ENCODE results near the gene GPT2.
"Not testable (repeated sequence)": the region's sequence is repeated elsewhere in the genome, so short reads cannot be mapped to it uniquely, and the experiment has no call there.

GPT2 gene

DNA sequence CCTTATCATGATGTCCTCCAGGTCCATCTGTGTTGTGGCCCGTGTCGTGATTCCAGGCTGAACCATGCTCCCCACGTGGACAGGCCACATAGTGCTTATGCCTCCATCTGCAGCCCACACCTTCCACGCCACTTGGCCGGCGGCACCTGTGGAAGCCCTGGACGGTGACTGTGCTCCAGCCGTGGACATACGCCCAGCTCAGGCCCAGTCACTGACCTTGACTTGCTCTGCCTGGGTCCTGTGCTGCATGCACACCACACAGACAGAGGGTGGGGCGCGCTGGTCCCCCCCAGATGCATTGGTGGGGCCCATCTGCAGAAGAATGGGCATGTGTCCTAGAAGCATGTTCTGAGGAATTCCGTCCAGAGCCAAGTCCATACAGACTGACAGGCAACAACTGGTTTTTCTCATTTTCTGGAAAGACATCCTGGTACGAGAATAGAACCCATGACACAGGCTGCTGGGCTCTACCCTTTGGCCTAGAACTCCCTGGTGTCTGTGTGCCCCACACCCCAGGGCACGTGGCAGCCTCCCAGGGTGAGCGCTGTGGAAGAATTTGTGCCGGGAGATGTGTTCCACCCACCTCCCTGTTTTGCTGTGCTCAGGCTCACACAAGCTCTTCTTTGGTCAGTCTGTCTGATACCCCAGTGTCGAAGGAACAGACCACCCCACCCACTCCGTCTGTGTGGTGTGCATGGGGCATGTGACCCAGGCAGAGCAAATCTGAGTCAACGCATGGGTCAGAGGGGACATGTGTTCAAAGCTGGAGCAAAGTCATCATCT is 39.5 kb downstream of the GPT2 start:
- DNase-seq = no peak

DNA sequence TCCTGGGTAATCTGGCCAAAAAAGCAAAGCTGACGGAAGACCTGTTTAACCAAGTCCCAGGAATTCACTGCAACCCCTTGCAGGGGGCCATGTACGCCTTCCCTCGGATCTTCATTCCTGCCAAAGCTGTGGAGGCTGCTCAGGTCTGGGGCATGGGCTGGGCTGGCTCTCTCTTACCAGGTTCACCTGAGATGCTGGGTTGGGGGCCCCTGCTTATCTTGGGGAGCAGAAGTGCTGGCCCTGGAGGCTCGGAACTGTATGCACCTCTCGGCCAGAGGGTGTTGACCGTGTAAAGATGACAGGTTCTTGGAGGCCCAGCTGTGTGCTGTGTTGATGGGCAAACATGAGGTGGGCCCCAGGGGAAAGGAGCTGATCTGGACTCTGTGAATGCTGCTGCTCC is 40.2 kb downstream of the GPT2 start:
- DNase-seq = no peak

DNA sequence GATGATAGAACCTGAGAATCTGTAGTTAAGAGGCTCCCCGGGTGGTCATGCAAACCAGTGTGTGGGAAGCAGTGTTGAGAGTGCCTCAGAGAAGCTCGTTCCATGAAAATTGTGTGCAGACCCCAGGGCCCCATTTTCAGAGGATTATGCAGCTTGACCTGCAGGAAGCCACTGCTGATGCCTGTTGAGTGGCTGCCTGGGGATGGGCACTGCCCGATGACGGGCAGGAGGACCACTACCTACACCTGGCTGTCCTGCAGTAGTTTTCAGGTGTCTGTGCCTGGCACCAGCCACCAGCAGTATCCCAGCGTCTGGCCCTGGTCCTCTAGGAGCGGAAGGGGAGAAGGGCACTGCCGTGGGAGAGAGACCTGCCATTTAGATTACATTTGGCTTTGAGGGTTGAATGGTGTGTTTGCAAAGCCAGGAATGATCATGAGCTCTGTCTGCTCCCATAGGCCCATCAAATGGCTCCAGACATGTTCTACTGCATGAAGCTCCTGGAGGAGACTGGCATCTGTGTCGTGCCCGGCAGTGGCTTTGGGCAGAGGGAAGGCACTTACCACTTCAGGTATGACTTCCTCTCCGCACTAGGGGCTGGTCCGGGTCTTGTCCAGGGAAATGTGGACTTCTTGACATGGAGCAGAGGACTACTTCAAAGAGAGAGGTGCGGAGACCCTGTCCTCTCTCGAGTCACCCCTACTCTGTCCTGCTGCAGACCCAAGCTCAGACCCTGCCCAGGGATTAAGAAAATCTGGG is 42.5 kb downstream of the GPT2 start:
- DNase-seq = no peak

DNA sequence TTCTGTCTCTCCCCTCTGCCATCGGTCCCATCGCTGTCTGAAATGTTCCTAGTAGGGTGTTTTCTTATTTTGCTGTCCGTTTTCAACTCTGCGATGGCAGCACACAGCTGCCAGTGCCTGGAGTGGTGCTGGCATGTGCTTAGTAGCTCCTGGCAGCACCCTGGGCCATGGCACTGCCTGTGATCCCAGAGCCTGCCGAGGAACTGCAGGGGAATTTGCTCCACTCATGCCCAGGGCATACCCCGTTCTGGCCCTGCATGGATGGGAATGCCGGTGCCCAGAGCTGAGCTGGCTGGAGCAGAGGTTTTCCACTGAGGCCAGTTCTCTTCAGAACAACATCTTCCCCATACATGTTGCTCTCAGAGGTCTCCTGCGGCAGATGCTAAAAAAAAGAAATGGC is 43.1 kb downstream of the GPT2 start:
- DNase-seq = no peak

DNA sequence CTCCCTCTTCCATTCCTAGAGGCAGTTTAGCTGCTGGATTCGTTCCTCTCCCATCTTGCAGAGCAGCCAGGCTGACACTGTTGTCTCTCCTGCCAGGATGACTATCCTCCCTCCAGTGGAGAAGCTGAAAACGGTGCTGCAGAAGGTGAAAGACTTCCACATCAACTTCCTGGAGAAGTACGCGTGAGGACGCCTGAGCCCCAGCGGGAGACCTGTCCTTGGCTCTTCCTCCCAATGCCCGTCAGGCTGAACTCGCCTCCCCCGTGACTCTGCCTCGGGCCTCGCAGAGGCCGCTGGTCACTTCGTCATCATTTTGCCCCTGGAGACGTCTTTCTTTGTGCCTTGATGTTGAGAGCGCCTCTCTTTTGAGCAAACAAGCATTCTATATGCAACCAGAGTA is 44.6 kb downstream of the GPT2 start:
- DNase-seq = no peak

DNA sequence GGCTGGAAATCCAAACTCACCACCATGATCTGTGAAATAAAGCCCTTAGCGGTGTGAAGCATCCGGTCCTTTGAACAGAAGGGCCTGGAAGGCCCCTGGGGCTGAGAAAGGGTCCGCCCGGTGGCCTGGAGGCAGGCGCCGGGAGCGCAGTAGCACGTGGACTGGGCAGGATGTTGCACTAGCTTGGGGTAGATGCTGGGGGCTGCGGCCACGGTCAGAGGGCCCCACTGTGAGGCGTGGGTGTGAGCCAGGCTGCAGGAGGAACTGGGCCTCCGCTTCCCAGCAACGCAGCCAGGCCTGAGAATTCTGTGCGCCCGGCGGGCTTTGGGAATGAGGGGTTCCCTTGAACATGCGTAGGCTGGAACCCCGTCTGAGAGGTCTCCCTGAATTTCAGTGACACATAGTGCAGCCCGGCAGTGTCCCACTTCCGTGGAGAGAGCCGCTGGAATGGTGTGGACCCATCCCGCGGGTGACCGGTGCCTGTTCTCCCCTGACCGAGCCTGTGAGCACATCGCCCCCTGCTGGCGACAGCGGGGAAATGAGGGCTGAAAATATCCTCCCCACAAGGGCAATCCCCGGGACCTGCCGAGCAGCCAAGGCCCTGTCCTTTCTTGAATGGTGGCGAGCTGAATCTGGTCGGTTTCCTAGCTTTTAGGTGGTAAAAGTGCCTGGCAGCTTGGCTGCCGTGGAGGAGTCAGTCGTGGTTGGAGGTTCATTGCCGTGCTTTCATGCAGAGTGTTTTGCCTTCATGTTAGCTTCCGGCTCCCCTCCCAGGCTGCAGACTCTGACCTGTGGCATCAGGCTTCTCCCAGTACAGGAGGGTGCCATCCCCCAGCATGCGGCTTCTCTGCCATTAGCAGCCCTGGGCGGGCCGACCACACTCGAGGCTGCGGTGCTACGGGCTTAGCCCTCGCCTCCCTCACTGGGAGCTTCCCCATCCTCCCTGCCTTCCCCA is 45.5 kb downstream of the GPT2 start:
- DNase-seq = no peak

DNA sequence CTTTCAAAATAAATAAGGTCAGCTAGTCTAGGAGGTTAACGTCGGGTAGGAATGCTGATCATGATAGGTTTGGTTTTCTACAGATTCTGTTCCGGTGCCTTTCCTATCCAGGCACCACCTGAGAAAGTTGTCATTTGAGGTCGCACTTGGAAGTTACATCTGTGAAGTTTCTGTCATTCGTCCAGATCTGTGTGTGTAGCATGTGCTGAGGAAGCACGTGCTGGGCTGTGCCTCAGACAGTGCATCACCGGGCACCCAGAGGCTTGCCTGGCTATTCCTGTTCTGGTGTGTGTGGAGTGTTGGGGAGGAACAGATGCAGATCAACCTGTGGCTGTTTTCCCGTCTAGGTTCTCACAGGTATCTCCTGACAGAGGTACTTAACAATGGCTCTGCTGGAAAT is 46.7 kb downstream of the GPT2 start:
- DNase-seq = no peak

DNA sequence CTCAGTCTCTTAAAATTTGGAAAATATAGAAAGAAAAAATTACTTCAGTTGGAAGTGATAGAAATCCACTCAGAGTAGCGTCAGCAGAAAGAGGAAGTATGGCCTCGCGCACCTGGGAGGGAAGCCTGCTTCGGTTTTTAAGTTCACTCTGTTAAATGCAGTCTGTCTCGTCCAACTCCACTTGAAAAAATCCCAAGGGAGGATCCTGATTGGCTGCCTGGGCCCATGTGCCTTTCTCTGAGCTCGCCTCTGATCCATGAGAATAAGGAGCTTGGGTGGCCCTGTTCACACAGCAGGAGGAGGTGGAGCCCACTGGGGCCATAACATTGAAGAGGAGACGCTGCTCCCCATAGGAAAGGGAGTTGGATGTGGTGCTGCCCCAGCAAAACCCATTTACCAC is 48.6 kb downstream of the GPT2 start:
- DNase-seq = no peak

DNA sequence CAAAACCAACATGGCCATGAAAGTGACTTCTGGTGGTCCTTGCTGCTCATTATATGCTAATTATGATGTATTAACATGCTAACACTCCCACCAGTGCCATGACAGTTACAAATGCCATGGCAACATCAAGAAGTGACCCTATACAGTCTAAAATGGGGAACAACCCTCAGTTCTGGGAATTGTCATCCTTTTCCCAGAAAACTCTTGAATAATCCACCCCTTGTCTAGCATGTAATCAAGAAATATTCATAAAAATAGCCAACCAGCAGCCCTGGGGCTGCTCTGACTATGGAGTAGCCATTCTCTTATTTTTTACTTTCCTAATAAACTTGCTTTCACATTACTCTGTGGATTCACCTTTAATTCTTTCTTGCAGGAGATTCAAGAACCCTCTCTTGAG is 53.4 kb downstream of the GPT2 start:
- DNase-seq = no peak

DNA sequence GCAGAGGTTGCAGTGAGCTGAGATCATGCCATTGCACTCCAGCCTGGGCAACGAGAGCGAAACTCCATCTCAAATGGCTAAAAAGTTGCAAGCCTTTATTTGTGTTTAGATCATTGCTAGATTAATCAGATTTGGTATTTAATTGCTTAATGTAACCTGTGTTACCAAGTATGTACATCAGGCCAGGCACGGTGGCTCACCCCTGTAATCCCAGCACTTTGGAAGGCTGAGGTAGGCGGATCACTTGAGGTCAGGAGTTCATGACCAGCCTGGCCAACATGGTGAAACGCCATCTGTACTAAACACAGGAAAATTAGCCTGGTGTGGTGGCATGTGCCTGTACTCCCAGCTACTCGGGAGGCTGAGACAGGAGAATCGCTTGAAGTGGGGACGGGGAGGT is 60.6 kb downstream of the GPT2 start:
- DNase-seq = not testable (repeated sequence)

DNA sequence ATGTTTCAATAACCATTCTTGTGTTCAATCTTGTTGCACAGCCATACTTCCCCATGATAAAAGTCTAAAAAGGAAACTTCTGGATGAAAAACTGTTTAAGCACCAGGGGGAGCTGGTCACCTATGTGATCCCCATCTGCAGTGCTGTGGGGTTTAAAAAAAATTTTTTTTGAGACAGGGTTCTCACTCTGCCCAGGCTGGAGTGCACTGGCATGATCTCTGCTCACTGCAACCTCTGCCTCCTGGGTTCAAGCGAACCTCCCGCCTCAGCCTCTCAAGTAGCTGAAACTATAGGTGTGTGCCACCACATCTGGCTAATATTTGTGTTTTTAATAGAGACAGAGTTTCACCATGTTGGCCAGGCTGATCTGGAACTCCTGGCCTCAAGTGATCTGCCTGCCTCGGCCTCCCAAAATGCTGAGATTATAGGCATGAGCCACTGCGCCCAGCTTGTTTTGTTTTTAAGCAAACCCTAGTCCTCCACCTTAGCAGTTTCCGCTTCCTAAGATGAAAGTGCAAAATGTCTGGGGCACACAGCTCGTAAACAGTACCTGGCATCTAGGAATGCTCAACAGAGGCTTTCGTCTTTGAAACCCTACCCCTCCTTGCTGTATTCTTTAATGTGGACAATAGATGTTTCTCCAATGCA is 63.9 kb downstream of the GPT2 start:
- peak; percentile 13 for DNase-seq

DNA sequence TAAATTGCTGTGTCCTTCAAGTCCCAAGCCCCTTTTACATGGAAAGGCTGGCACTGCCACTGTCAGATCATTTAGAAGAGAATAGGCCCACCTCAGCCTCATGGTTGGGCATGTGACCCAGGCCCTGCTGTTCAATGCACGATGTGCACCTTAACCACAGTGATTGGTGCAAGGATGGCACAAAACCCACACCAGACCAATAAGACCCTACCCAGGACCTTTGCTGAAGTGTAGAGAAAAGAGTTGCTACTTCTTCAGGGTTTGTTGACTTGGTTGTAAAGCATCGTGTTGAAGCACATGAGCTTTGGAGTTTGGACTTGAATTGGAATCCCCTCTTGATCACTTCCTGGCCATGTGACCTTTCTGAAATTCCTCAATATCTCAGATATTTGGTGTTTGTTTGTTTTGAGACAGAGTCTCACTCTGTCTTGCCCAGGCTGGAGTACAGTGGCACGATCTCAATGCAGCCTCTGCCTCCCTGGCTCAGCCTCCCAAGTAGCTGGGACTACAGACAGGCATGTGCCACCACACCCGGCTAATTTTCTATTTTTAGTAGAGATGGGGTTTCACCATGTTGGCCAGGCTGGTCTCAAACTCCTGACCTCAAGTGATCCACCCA is 64.5 kb downstream of the GPT2 start:
- no peak for DNase-seq

DNA sequence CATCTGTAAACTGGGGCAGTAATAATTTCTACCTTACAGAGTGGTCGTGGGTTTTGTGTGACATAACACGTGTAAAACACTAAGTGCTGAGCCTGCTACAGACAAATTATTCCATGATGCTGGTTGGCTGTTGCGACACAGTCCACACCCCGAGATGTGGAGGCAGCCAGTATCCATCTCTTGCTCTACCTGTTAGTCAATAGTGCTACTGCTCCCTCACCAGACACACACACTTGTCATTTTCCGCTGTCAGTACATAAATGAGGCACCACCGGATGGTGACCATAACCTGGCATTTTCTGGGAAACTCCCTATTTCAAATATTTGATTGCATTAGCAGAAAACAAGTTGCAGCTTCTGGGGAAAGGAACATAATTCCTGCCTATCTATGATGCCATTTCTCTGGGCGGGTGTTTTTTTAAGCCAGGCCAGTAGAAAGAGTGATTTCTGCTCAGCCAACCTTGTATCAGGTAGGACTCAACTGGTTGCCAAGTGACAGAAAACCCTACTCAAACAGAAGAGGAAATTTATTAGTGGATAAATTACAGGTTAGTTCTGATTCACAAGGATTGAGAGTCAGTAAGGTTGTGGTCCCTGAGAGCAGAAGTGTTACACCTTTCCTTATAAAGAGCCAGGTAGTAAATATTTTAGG is 65.2 kb downstream of the GPT2 start:
- DNase-seq = no peak

DNA sequence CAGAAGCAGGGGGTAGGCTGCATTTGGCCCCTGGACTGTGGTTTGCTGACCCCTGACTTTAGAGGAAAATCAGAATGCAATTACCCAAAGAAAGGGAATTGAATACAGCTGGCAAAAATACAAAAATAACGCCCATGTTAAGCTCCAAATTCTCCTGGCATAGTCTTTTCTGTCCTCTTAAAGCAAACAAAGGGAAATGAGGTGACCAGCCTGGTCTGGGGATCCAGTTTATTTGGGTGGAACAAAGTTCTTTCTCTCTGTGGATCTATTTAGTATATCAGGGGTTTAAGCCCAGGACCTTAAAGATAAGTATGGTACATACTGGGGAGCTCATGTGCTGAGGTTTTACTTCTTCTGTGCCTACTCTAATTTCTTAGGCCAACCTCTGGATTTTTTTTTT is 65.8 kb downstream of the GPT2 start:
- DNase-seq = no peak

DNA sequence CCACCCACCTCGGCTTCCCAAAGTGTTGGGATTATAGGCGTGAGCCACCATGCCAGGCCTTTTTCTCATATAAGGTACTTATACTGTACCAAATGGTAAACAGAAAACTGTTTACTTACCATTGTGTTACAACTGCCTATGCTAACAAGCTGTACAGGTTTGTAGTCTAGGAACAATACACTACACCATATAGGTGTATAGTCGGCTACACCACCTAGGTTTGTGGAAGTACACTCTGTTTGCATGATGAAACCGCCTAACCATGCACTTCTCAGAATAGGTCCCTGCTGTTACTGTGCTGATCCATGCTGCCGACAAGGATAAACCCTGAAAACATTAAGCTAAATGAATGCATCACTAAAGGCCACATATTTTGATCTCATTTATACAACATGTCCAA is 70.4 kb downstream of the GPT2 start:
- no peak for DNase-seq

DNA sequence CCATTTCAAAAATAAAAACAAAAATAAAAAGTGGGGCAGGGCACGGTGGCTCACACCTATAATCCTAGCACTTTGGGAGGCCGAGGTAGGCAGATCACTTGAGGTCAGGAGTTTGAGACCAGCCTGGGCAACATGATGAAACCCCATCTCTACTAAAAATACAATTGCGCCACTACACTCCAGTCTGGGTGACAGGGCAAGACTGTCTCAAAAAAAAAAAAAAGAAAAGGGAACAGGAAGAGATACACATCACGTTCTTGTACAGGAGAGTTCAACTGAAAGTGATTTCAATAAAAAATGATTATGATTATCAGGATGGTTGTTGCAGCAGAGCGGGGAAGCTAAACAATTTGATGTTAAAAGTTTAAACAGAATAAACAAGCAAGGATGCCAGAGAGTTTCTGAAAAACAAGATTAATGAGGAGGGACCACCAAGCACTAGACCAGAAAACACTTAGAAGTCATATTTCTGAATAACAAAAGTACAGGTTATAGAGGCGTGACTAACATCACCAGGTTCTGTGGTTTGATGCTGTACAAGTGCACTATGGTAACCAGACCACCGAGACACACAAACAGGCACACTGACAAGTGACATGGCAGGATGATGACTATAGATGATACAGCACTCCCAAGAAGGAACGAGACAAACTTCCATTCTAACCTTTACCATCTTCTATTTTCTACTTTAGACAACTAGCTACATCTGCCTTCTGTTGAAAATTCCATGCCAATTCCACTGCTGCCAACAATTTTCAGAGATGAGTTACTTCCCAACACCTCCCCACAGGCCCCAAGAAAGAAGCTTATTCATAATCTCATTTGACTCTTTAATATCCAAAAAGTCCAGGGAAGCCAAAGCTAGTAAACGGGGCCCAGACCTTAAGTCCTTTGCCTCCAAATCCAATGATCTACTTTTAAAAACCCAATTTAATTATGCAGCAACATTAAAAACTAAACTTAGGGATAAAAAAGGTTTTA is 77.5 kb downstream of the GPT2 start:
- DNase-seq = no peak

DNA sequence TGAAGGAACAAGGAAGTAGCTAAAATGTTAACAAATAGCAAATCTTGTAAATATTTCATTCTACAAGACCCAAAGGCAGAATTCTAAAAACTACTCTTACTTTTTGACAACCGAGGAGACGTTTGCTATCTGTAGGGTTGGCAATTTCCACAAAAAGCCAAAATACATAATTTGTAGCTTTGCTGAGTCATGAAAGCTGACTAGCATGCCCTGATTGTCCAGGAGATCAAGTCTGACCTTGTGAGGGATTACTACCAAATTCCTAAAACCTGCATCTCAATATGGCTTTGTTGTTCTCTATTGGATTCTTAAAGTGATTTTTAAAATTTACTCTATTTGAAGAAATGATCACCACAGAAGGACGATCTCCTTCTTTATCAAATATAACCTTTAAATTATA is 78.5 kb downstream of the GPT2 start:
- no peak for DNase-seq

DNA sequence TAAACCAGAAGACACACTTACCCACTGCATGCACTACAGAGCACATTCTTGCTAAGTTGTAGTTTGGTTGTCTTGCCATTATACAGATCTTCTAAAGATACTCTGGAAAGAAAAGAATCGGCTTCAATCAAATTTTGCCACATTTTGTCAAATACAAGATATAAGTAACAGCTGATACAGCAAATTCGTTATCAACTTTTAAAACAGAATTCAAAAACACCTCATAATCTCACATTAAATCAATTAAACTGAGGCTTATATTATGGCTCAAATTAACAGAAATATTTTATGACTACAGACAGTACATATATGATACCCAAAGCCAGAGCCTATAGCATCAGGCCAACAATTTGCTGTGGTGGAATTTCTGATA is 83.9 kb downstream of the GPT2 start:
- no peak for DNase-seq

DNA sequence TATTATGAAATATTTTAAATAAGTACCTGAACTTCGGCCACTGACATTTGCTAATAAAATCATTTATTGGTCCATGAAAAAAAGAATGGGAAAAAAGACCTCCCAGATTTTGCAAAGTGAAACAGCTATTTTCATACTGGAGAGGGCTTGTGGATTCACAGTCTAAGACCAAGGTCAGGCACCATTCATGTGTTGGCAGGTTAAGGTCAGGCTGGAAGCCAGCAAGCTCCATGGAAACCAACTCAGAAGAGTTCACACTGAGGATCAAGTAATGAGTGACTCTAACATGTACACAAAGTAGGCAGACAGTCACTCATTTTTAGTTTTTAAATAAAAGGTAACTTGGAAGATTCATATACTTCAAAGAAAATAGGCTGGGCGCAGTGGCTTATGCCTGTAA is 85.9 kb downstream of the GPT2 start:
- no peak for DNase-seq

DNA sequence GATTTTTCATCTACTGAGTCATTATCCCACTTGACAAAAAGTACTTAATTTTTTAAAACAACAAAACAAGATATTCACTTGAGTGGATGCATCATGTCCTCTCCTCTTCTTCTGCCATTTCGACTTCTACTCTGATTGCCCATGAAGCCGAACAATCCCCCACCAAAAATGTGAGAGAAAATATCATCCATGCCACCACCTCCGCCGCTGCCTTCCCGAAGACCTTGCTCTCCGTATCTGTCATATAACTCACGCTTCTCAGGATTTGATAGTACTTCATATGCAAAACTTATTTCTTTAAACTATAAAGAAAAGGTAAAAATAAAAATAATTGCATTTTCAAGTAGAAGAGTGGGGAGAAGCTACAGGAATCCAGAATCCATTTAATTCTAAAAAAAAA is 87.1 kb downstream of the GPT2 start:
- DNase-seq = no peak

Data from NCI-H1105 (cell line).